SK-N-SH (cell line): ENCODE results near the gene ROR2. TPM values are rescaled to one million over a fixed set of nuclear protein-coding genes. Genes with fewer than 3 reads are reported as not detected.

Source experiments
- CTCF ChIA-PET: fragments of 300-600, 350-600 bp; formaldehyde crosslinking; extraction: SDS; loops from one replicate; lab custom pipeline; 2021; lab: Yijun Ruan, JAX
- POLR2A ChIA-PET: fragments of 350-600 bp; sonication (Branson Sonifier 250); formaldehyde crosslinking; extraction: SDS; loops from one replicate; lab custom pipeline; 2020; ENCODE audit warnings: antibody characterized with exemption, inconsistent platforms; lab: Yijun Ruan, JAX
- DNase-seq: peaks from one replicate; pipeline ENCODE4 v3.0.0; 2012
- H2AFZ ChIP-seq: fragments of 200-600 bp; sonication (generic); 2 replicates; pipeline ENCODE4 v1.8.1; 2016; ENCODE audit warnings: antibody characterized with exemption, mild to moderate bottlenecking, low read depth
- H3F3A ChIP-seq: fragments of 200-600 bp; sonication (generic); replicated peaks from 2 replicates; pipeline ENCODE3; 2016; ENCODE audit warnings: antibody characterized with exemption, mild to moderate bottlenecking; ENCODE audit not compliant: insufficient read depth
- H3K27ac ChIP-seq, 2 experiments: fragments of 200-500 bp in 1 of 2; fragments of 200-600 bp in 1 of 2; sonication (Bioruptor generic) in 1 of 2; sonication (generic), shearing (Covaris generic) in 1 of 2; 2 replicates each; pipeline versions ENCODE4 v1.5.1 to v1.6.1; 2014 to 2016; ENCODE audit warnings: low read depth in 2 of 2, inconsistent platforms in 1 of 2, low read length in 1 of 2, mild to moderate bottlenecking in 1 of 2, mixed read lengths in 1 of 2
- H3K27me3 ChIP-seq: fragments of 200-600 bp; sonication (generic), shearing (Covaris generic); 2 replicates; pipeline ENCODE4 v1.6.1; 2016; ENCODE audit warnings: mixed run types; ENCODE audit not compliant: insufficient read depth
- H3K36me3 ChIP-seq, 2 experiments: fragments of 200-500 bp in 1 of 2; fragments of 200-600 bp in 1 of 2; sonication (Bioruptor generic) in 1 of 2; sonication (generic) in 1 of 2; replicated peaks in 1 of 2; 2 replicates each; pipeline versions ENCODE3 to v1.5.1; 2014 to 2016; ENCODE audit warnings: low read length in 1 of 2, mild to moderate bottlenecking in 1 of 2; ENCODE audit not compliant: insufficient read depth in 2 of 2, control insufficient read depth in 1 of 2
- H3K4me1 ChIP-seq, 2 experiments: fragments of 200-500 bp in 1 of 2; fragments of 200-600 bp in 1 of 2; sonication (Bioruptor generic) in 1 of 2; sonication (generic), shearing (Covaris generic) in 1 of 2; 2 replicates each; pipeline versions ENCODE4 v1.5.1 to v1.6.1; 2014 to 2016; ENCODE audit warnings: low read depth in 1 of 2, low read length in 1 of 2, mixed run types in 1 of 2; ENCODE audit not compliant: insufficient read depth in 2 of 2, control insufficient read depth in 1 of 2
- H3K4me2 ChIP-seq: fragments of 200-600 bp; sonication (generic), shearing (Covaris generic); 2 replicates; pipeline ENCODE4 v1.6.1; 2017; ENCODE audit warnings: mixed run types
- H3K4me3 ChIP-seq, 2 experiments: fragments of 200-500 bp in 1 of 2; fragments of 200-600 bp in 1 of 2; sonication (Bioruptor generic) in 1 of 2; sonication (generic), shearing (Covaris generic) in 1 of 2; 2 replicates each; pipeline versions ENCODE4 v1.5.1 to v1.8.1; 2014 to 2016; ENCODE audit warnings: low read depth in 2 of 2, inconsistent platforms in 1 of 2, low read length in 1 of 2, mild to moderate bottlenecking in 1 of 2, mixed read lengths in 1 of 2, moderate library complexity in 1 of 2
- H3K79me2 ChIP-seq: fragments of 200-600 bp; sonication (generic); 2 replicates; pipeline ENCODE4 v1.8.1; 2017; ENCODE audit warnings: mild to moderate bottlenecking; ENCODE audit not compliant: insufficient read depth
- H3K9ac ChIP-seq: fragments of 200-600 bp; sonication (generic); 2 replicates; pipeline ENCODE4 v1.6.1; 2017; ENCODE audit warnings: mixed run types
- H3K9me2 ChIP-seq: fragments of 200-600 bp; sonication (generic); 2 replicates; pipeline ENCODE4 v1.6.1; 2017; ENCODE audit warnings: mixed run types
- H3K9me3 ChIP-seq: fragments of 200-600 bp; sonication (generic); 2 replicates; pipeline ENCODE4 v1.6.1; 2017; ENCODE audit warnings: mixed run types, mild to moderate bottlenecking, moderate library complexity
- H4K20me1 ChIP-seq: fragments of 200-600 bp; sonication (generic); 2 replicates; pipeline ENCODE4 v1.6.1; 2017; ENCODE audit warnings: mild to moderate bottlenecking, mixed run types; ENCODE audit not compliant: insufficient read depth
- CHD2 ChIP-seq: fragments of 150-350 bp; IDR thresholded peaks from 2 replicates; pipeline ENCODE4 v1.6.1; 2018; ENCODE audit warnings: low read length; ENCODE audit not compliant: partially characterized antibody
- EP300 ChIP-seq, 2 experiments: IDR thresholded peaks; 2 replicates each; pipeline versions ENCODE4 v1.4.0 to v1.6.1; 2012; ENCODE audit warnings: borderline replicate concordance in 1 of 2, low read depth in 1 of 2, low read length in 1 of 2
- EZH2phosphoT487 ChIP-seq: fragments of 200-600 bp; sonication (generic); IDR thresholded peaks from 2 replicates; pipeline ENCODE4 v1.6.1; 2017; ENCODE audit warnings: low read depth, mixed run types, mild to moderate bottlenecking, antibody characterized with exemption, moderate library complexity, borderline replicate concordance
- GATA2 ChIP-seq: sonication (generic); formaldehyde crosslinking; IDR thresholded peaks from 2 replicates; pipeline ENCODE4 v1.5.0; 2020; ENCODE audit warnings: mild to moderate bottlenecking, missing genetic modification reagents
- JUND ChIP-seq: IDR thresholded peaks from 2 replicates; pipeline ENCODE4 v1.4.0; 2012
- MAX ChIP-seq: IDR thresholded peaks from 2 replicates; pipeline ENCODE4 v1.4.0; 2012; ENCODE audit warnings: low read depth
- NRF1 ChIP-seq: IDR thresholded peaks from 2 replicates; pipeline ENCODE4 v1.6.1; 2012; ENCODE audit warnings: low read depth, mild to moderate bottlenecking, low read length
- RCOR1 ChIP-seq: fragments of 150-350 bp; IDR thresholded peaks from 2 replicates; pipeline ENCODE4 v1.6.1; 2017; ENCODE audit warnings: antibody characterized with exemption, low read length
- RFX5 ChIP-seq: IDR thresholded peaks from 2 replicates; pipeline ENCODE4 v1.6.1; 2012; ENCODE audit warnings: mild to moderate bottlenecking, improper control_type of control experiment, low read length
- TEAD4 ChIP-seq: IDR thresholded peaks from 2 replicates; pipeline ENCODE4 v1.4.0; 2012; ENCODE audit warnings: mild to moderate bottlenecking, borderline replicate concordance; ENCODE audit not compliant: insufficient read depth
- USF1 ChIP-seq: IDR thresholded peaks from 2 replicates; pipeline ENCODE4 v1.4.0; 2012; ENCODE audit warnings: low read depth, borderline replicate concordance
- WGBS: methylation state at CpG from one replicate; pipeline ENCODE4 v1.1.6; 2017; ENCODE audit warnings: low lambda C conversion rate; 5-methylcytosine and 5-hydroxymethylcytosine counted together
- polyA plus RNA-seq, 3 experiments: library from polyadenylated mRNA; depleted of rRNA; stranded (reverse); fragments of >200 nt; gene quantifications; 2 replicates each; pipeline ENCODE4 v1.2.3, GENCODE V29; 2012

Gene ROR2
- polyA plus RNA-seq, 1 of the 3 experiments (the other 2 are of a cell fraction) = 0.43 TPM

- TF ChIP-seq RCOR1 = no peak
Observed at GRCh38 chr9:91858213-91859030, 91.6 kb downstream of the ROR2 start (continued).

- POLR2A ChIA-PET = no interaction called here
- H3K9me3 ChIP-seq = no peaks in the 10 kb centered on the region
- H4K20me1 ChIP-seq = no peaks in the 10 kb centered on the region
- H2AFZ ChIP-seq = no peak overlapping the region
- no peaks in the 10 kb centered on the region for H3K36me3 ChIP-seq
- H3K27me3 ChIP-seq = no peaks in the 10 kb centered on the region
- H3K79me2 ChIP-seq = no peaks in the 10 kb centered on the region
- H3K4me3 ChIP-seq = no peak overlapping the region
- H3K9me2 ChIP-seq = no peaks in the 10 kb centered on the region
- H3F3A ChIP-seq = no peaks in the 10 kb centered on the region
- H3K27ac ChIP-seq = peak overlapping the region in 1 of 2 experiments; percentile 62; a peak in 2 of 4 replicates
- CTCF ChIA-PET = interaction anchor here (1.0 to 1.7 kb wide), 4 partner anchors 10 to 99 kb away, joined by 3 to 5 read pairs (median 4); partner anchors contain the start of gene ROR2
- TF ChIP-seq RFX5 = 0 out of 2 replicates have a peak, but pooled peaks have one; percentile 15
- TF ChIP-seq EZH2phosphoT487 = no peak
- TF ChIP-seq RCOR1 = peak; percentile 9; the same call in 1 of the 2 replicates
- 0 out of 2 replicates have a peak, but pooled peaks have one; percentile 7 for TF ChIP-seq GATA2 (CRISPR knock-in tag)
- no peak for TF ChIP-seq TEAD4
- TF ChIP-seq MAX = no peak
- peak; percentile 45 for TF ChIP-seq CHD2
- H3K9ac ChIP-seq = no peak overlapping the region
- peaks cover 0 to 26% of the 10 kb centered on the region in 2 experiments; a peak in 2 of 4 replicates for H3K4me1 ChIP-seq
- DNase-seq = peak; percentile 86
- 53% methylated on average over 17 of the region's 27 CpGs for WGBS
- H3K4me2 ChIP-seq = no peak overlapping the region
Observed at GRCh38 chr9:91857291-91858212, 92.5 kb downstream of the ROR2 start.

- no peak overlapping the region for H3K9ac ChIP-seq
- no peaks in the 10 kb centered on the region for H3K9me3 ChIP-seq
- no peaks in the 10 kb centered on the region for H4K20me1 ChIP-seq
- H3K9me2 ChIP-seq = no peaks in the 10 kb centered on the region
- TF ChIP-seq RFX5 = no peak
- TF ChIP-seq MAX = no peak
- no peak for TF ChIP-seq NRF1
- TF ChIP-seq JUND = no peak
- no peak for TF ChIP-seq EP300 (IDR thresholded peaks at IDR 0.05; ENCODE audit: borderline replicate concordance in 1 of 2, low read depth in 1 of 2, low read length in 1 of 2)
- no peak for TF ChIP-seq USF1
- TF ChIP-seq, all 33 proteins: peak for 0
- H3F3A ChIP-seq = no peaks in the 10 kb centered on the region
- POLR2A ChIA-PET = no interaction called here
- H3K4me2 ChIP-seq = no peak overlapping the region
- H3K27me3 ChIP-seq = no peaks in the 10 kb centered on the region
- DNase-seq = no peak
- H3K4me3 ChIP-seq = no peak overlapping the region
- no peak overlapping the region for H2AFZ ChIP-seq
- peak overlapping the region in 1 of 2 experiments; percentile 62; a peak in 1 of 4 replicates for H3K27ac ChIP-seq
- peaks cover 0 to 26% of the 10 kb centered on the region in 2 experiments; a peak in 2 of 4 replicates for H3K4me1 ChIP-seq
- 59% methylated on average over 5 of the region's 5 CpGs for WGBS
- CTCF ChIA-PET = interaction anchor here (0.8 to 1.1 kb wide), 3 partner anchors 35 to 98 kb away, joined by 3 to 4 read pairs (median 3); partner anchors contain the start of gene ROR2
- no peaks in the 10 kb centered on the region for H3K36me3 ChIP-seq
- no peaks in the 10 kb centered on the region for H3K79me2 ChIP-seq
Observed at GRCh38 chr9:91856419-91856818, 93.6 kb downstream of the ROR2 start.
